Esophagus (tissue), 2 donors: ENCODE data around the gene RAP1GAP2. TPM values are rescaled to one million over a fixed set of nuclear protein-coding genes. Genes with fewer than 3 reads are reported as not detected.

Experiments used
- H3K27ac ChIP-seq, 2 donors: one replicate each; pipeline ENCODE4 v1.5.1; 2013; ENCODE audit warnings: low read depth in 2 of 2, mild to moderate bottlenecking in 2 of 2, inconsistent platforms in 1 of 2, low read length in 1 of 2, moderate library complexity in 1 of 2
- H3K27me3 ChIP-seq, 2 donors: one replicate each; pipeline ENCODE4 v1.6.1; 2013; ENCODE audit warnings: low read length in 2 of 2, control low read depth in 1 of 2, mild to moderate bottlenecking in 1 of 2; ENCODE audit not compliant: insufficient read depth in 2 of 2, control insufficient read depth in 1 of 2
- H3K36me3 ChIP-seq, 2 donors: one replicate each; pipeline ENCODE4 v1.6.1; 2013; ENCODE audit warnings: low read length in 1 of 2; ENCODE audit not compliant: control insufficient read depth in 2 of 2, insufficient read depth in 2 of 2
- H3K4me1 ChIP-seq, 2 donors: one replicate each; pipeline ENCODE4 v1.6.1; 2013; ENCODE audit warnings: low read length in 1 of 2; ENCODE audit not compliant: control insufficient read depth in 2 of 2, insufficient read depth in 2 of 2
- H3K4me3 ChIP-seq, 2 donors: one replicate each; pipeline ENCODE4 v1.5.1; 2013; ENCODE audit warnings: low read length in 2 of 2, mild to moderate bottlenecking in 2 of 2, low read depth in 1 of 2, moderate library complexity in 1 of 2
- H3K9me3 ChIP-seq, 2 donors: one replicate each; pipeline ENCODE4 v1.6.1; 2013; ENCODE audit warnings: mild to moderate bottlenecking in 2 of 2, low read depth in 1 of 2, low read length in 1 of 2, moderate library complexity in 1 of 2; ENCODE audit not compliant: control insufficient read depth in 2 of 2, insufficient read depth in 1 of 2
- WGBS, 2 donors: extraction: QIAGEN DNeasy Blood & Tissue Kit; methylation state at CpG; one replicate each; pipeline ENCODE4 v1.1.7; 2013; 5-methylcytosine and 5-hydroxymethylcytosine counted together
- polyA plus RNA-seq, 2 donors: library from polyadenylated mRNA; stranded (reverse); fragments of 200-250 nt; gene quantifications; one replicate each; pipeline ENCODE4 v1.2.3, GENCODE V29; 2013
- donor health status: healthy with polysubstance abuse.
- donor health status: Bipolar disorder and iron deficiency.

Gene RAP1GAP2
- polyA plus RNA-seq, 2 donors: 3.6 to 5.1 TPM

- H3K4me3 ChIP-seq: no peak overlapping the region
- 50 to 52% methylated on average over 15 of the region's 15 CpGs for WGBS, 2 donors
- H3K27me3 ChIP-seq: peaks cover 0 to 6% of the 10 kb centered on the region in 2 donors
- H3K9me3 ChIP-seq: no peaks in the 10 kb centered on the region
- H3K4me1 ChIP-seq: peaks cover 0 to 9% of the 10 kb centered on the region in 2 donors
- H3K27ac ChIP-seq: no peak overlapping the region
- no peaks in the 10 kb centered on the region for H3K36me3 ChIP-seq
These were observed 988 bp downstream of the RAP1GAP2 start for GRCh38 chr17:2797226-2797625.

- 43 to 57% methylated on average over 11 of the region's 11 CpGs for WGBS, 2 donors
- no peak overlapping the region for H3K4me3 ChIP-seq
- H3K4me1 ChIP-seq: peaks cover 0 to 9% of the 10 kb centered on the region in 2 donors
- no peaks in the 10 kb centered on the region for H3K36me3 ChIP-seq
- no peak overlapping the region for H3K27ac ChIP-seq
- H3K27me3 ChIP-seq: peaks cover 0 to 6% of the 10 kb centered on the region in 2 donors
- no peaks in the 10 kb centered on the region for H3K9me3 ChIP-seq
These were observed 1.4 kb downstream of the RAP1GAP2 start for GRCh38 chr17:2797637-2798036.

GRCh38 chr17:2798188-2798587 is 1.9 kb downstream of the RAP1GAP2 start:
- peaks cover 0 to 9% of the 10 kb centered on the region in 2 donors for H3K4me1 ChIP-seq
- H3K4me3 ChIP-seq: no peak overlapping the region
- H3K9me3 ChIP-seq: no peaks in the 10 kb centered on the region
- H3K27ac ChIP-seq: no peak overlapping the region
- WGBS, 2 donors: 67 to 73% methylated on average over 11 of the region's 11 CpGs
- no peaks in the 10 kb centered on the region for H3K36me3 ChIP-seq
- peaks cover 0 to 6% of the 10 kb centered on the region in 2 donors for H3K27me3 ChIP-seq

- Histone ChIP-seq H3K4me1 (peaks cover 0 to 9% of the 10 kb centered on the region in 2 donors), H3K27ac (no peak overlapping the region), H3K36me3 (no peaks in the 10 kb centered on the region), H3K27me3 (peaks cover 0 to 6% of the 10 kb centered on the region in 2 donors), H3K9me3 (no peaks in the 10 kb centered on the region), H3K4me3 (no peak overlapping the region)
- WGBS, 2 donors: 48 to 53% methylated on average over 11 of the region's 11 CpGs
These were observed 2.4 kb downstream of the RAP1GAP2 start for GRCh38 chr17:2798678-2799077.

- WGBS, 2 donors: 82 to 87% methylated on average over 7 of the region's 7 CpGs
- Histone ChIP-seq H3K4me3 (no peak overlapping the region), H3K27ac (no peak overlapping the region), H3K27me3 (peaks cover 0 to 6% of the 10 kb centered on the region in 2 donors), H3K9me3 (no peaks in the 10 kb centered on the region), H3K36me3 (no peaks in the 10 kb centered on the region), H3K4me1 (peaks cover 0 to 9% of the 10 kb centered on the region in 2 donors)
These were observed 3.4 kb downstream of the RAP1GAP2 start for GRCh38 chr17:2799653-2800052.

GRCh38 chr17:2800367-2800766 is 4.1 kb downstream of the RAP1GAP2 start:
- H3K9me3 ChIP-seq: no peaks in the 10 kb centered on the region
- 73 to 81% methylated on average over 11 of the region's 11 CpGs for WGBS, 2 donors
- H3K27me3 ChIP-seq: peaks cover 0 to 6% of the 10 kb centered on the region in 2 donors
- H3K27ac ChIP-seq: no peak overlapping the region
- H3K4me1 ChIP-seq: peaks cover 0 to 6% of the 10 kb centered on the region in 2 donors
- no peak overlapping the region for H3K4me3 ChIP-seq
- H3K36me3 ChIP-seq: no peaks in the 10 kb centered on the region

GRCh38 chr17:2801841-2802240 is 5.6 kb downstream of the RAP1GAP2 start:
- 62 to 66% methylated on average over 6 of the region's 6 CpGs for WGBS, 2 donors
- H3K36me3 ChIP-seq: no peaks in the 10 kb centered on the region
- no peaks in the 10 kb centered on the region for H3K27me3 ChIP-seq
- no peaks in the 10 kb centered on the region for H3K4me1 ChIP-seq
- H3K4me3 ChIP-seq: no peak overlapping the region
- H3K9me3 ChIP-seq: no peaks in the 10 kb centered on the region
- H3K27ac ChIP-seq: no peak overlapping the region

GRCh38 chr17:2802574-2802973 is 6.3 kb downstream of the RAP1GAP2 start:
- H3K9me3 ChIP-seq: no peaks in the 10 kb centered on the region
- no peaks in the 10 kb centered on the region for H3K27me3 ChIP-seq
- 89 to 95% methylated on average over 8 of the region's 8 CpGs for WGBS, 2 donors

GRCh38 chr17:2803386-2803785 is 7.1 kb downstream of the RAP1GAP2 start:
- WGBS, 2 donors: 84 to 85% methylated on average over 14 of the region's 14 CpGs
- Histone ChIP-seq H3K36me3 (no peaks in the 10 kb centered on the region), H3K4me1 (no peaks in the 10 kb centered on the region), H3K27me3 (no peaks in the 10 kb centered on the region), H3K27ac (no peak overlapping the region), H3K4me3 (no peak overlapping the region), H3K9me3 (no peaks in the 10 kb centered on the region)

More at GRCh38 chr17:2802574-2802973, 6.3 kb downstream of the RAP1GAP2 start:
- no peak overlapping the region for H3K27ac ChIP-seq
- no peak overlapping the region for H3K4me3 ChIP-seq
- no peaks in the 10 kb centered on the region for H3K4me1 ChIP-seq
- no peaks in the 10 kb centered on the region for H3K36me3 ChIP-seq

GRCh38 chr17:2803971-2804370 is 7.7 kb downstream of the RAP1GAP2 start:
- H3K4me1 ChIP-seq: no peaks in the 10 kb centered on the region
- no peaks in the 10 kb centered on the region for H3K36me3 ChIP-seq
- no peaks in the 10 kb centered on the region for H3K9me3 ChIP-seq
- 77 to 78% methylated on average over 4 of the region's 4 CpGs for WGBS, 2 donors
- H3K27ac ChIP-seq: no peak overlapping the region
- no peak overlapping the region for H3K4me3 ChIP-seq
- no peaks in the 10 kb centered on the region for H3K27me3 ChIP-seq
